Kidney (tissue), 14 donors: ENCODE measurements around the gene SREBF1. TPM values are rescaled to one million over a fixed set of nuclear protein-coding genes. Genes with fewer than 3 reads are reported as not detected.

ENCODE experiments used
- DNase-seq, 5 donors: peaks; one replicate each; pipeline ENCODE4 v3.0.0-alpha.2; 2013 to 2020
- FAIRE-seq: peaks from 2 replicates; lab custom pipeline; 2012; peaks lifted over from hg19 to GRCh38; lab: Jason Lieb, UNC
- H3K27ac ChIP-seq, 2 donors: one replicate each; pipeline ENCODE4 v1.7.0; 2013; ENCODE audit warnings: low read depth in 2 of 2, low read length in 2 of 2, inconsistent platforms in 1 of 2
- H3K27me3 ChIP-seq: one replicate; pipeline ENCODE4 v1.7.1; 2013; ENCODE audit warnings: low read length, inconsistent platforms; ENCODE audit not compliant: control insufficient read depth, insufficient read depth
- H3K36me3 ChIP-seq, 3 donors: one replicate each; pipeline versions ENCODE4 v1.7.0 to v1.7.1; 2013; ENCODE audit warnings: low read length in 3 of 3, control low read depth in 1 of 3, inconsistent platforms in 1 of 3; ENCODE audit not compliant: insufficient read depth in 3 of 3, control insufficient read depth in 2 of 3
- H3K4me1 ChIP-seq, 3 donors: one replicate each; pipeline versions ENCODE4 v1.7.0 to v1.7.1; 2013; ENCODE audit warnings: low read length in 3 of 3, inconsistent platforms in 1 of 3, low read depth in 1 of 3; ENCODE audit not compliant: control insufficient read depth in 2 of 3, insufficient read depth in 2 of 3
- H3K4me3 ChIP-seq, 3 donors: one replicate each; pipeline versions ENCODE4 v1.7.0 to v1.8.1; 2013; ENCODE audit warnings: low read length in 3 of 3, control low read depth in 1 of 3, inconsistent platforms in 1 of 3
- H3K9ac ChIP-seq, 3 donors: one replicate each; pipeline versions ENCODE4 v1.7.0 to v1.7.1; 2013; ENCODE audit warnings: low read length in 3 of 3, control low read depth in 1 of 3, inconsistent platforms in 1 of 3
- H3K9me3 ChIP-seq, 3 donors: one replicate each; pipeline versions ENCODE4 v1.7.0 to v1.7.1; 2013; ENCODE audit warnings: low read length in 3 of 3, control low read depth in 1 of 3, inconsistent platforms in 1 of 3; ENCODE audit not compliant: control insufficient read depth in 2 of 3, insufficient read depth in 1 of 3
- intact Hi-C: fragments of 100-400 bp; cut with DNase I; formaldehyde crosslinking; loops from one replicate; pipeline ENCODE4 v1.11.1; 2022
- polyA plus RNA-seq: library from polyadenylated mRNA; stranded (reverse); fragments of 350-450 nt; fragmentation: Illumina TruSeq; extraction: RNeasy Lipid Tissue Mini Kit (QIAGEN cat#74804); gene quantifications from one replicate; pipeline ENCODE4 v1.2.3, GENCODE V29; 2014; ENCODE audit warnings: low read depth, low replicate concordance; ENCODE audit not compliant: insufficient read depth
- total RNA-seq: library from RNA; stranded (reverse); fragmentation: NEBNext Ultra II Directional; extraction: Animal tissue kit (Norgen Biotek cat#: 25700); gene quantifications from one replicate; pipeline ENCODE4 v1.2.1, GENCODE V29; 2021
- TF ChIP-seq, protein P1 (sequence below): IDR thresholded peaks from 3 replicates; pipeline ENCODE4 v1.5.1; 2012; ENCODE audit warnings: mild to moderate bottlenecking, moderate library complexity, borderline replicate concordance; ENCODE audit not compliant: insufficient read depth; ENCODE audit errors: extremely low read depth
- donor health status: control.
- donor health status: control.
- donor health status: control.
- donor health status: control.
- donor health status: control.
- donor health status: DM: yes; HTN: yes; CAD: no.
- donor health status: Normal renal cell carcinoma (clear cell type).

Gene SREBF1
- total and polyA plus RNA-seq, 2 donors from 2014 or later, result 37.6 to 48.3 TPM

DNA sequence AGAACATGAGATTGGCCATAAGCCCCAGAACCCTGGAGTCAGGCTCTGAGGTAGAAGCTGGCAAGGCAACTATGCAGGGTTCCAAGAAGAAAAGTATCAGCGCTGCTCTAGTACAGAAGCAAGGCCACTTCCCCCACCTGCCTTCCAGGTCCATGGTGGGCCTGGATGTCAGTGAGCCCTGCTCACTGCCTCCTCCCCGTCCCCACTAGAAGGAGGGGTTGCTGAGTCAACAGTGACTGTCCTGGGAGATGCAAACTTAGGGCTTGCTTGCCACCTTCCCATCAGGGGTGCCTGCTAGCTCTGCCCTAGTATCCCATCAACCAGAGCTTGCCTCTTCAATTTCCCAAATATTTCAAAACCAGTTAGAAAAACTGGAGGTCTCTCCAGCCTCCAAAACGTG, 29.6 kb upstream of the SREBF1 start:
- Histone ChIP-seq H3K27me3 (no peaks in the 10 kb centered on the region), H3K9me3 (no peaks in the 10 kb centered on the region), H3K27ac (no peak overlapping the region), H3K4me1 (peaks cover 0 to 13% (median 10%) of the 10 kb centered on the region in 3 donors), H3K9ac (no peak overlapping the region), H3K4me3 (no peak overlapping the region), H3K36me3 (peaks cover 2 to 18% (median 8%) of the 10 kb centered on the region in 3 donors)
- FAIRE-seq (no peak), DNase-seq (no peak)
- intact Hi-C loops, result no loop called here
- TF ChIP-seq, protein P1, sequence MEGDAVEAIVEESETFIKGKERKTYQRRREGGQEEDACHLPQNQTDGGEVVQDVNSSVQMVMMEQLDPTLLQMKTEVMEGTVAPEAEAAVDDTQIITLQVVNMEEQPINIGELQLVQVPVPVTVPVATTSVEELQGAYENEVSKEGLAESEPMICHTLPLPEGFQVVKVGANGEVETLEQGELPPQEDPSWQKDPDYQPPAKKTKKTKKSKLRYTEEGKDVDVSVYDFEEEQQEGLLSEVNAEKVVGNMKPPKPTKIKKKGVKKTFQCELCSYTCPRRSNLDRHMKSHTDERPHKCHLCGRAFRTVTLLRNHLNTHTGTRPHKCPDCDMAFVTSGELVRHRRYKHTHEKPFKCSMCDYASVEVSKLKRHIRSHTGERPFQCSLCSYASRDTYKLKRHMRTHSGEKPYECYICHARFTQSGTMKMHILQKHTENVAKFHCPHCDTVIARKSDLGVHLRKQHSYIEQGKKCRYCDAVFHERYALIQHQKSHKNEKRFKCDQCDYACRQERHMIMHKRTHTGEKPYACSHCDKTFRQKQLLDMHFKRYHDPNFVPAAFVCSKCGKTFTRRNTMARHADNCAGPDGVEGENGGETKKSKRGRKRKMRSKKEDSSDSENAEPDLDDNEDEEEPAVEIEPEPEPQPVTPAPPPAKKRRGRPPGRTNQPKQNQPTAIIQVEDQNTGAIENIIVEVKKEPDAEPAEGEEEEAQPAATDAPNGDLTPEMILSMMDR, result no peak

DNA sequence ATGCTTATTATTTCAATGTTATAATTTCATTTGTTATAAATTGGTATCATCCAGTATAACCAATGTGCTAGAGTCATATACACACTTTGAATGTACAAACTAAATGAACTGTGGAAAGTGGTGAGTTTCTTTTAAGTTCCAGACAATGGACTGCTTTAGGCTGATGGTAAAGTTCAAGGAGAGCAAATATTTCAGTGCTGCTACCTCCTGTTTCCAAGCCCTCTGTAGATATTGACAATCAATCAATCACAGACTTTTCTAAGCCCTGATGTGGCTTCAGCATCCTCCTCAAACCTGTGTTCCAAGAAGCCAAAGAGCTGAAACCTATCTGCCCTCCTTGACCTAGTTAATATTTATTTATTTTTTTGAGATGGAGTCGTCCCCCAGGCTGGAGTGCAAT, 28.2 kb upstream of the SREBF1 start:
- H3K9me3 ChIP-seq, result no peaks in the 10 kb centered on the region
- H3K27ac ChIP-seq, result no peak overlapping the region
- intact Hi-C loops, result no loop called here
- H3K36me3 ChIP-seq, result peaks cover 2 to 15% (median 10%) of the 10 kb centered on the region in 3 donors
- DNase-seq, result no peak
- TF ChIP-seq, protein P1, result no peak
- H3K27me3 ChIP-seq, result no peaks in the 10 kb centered on the region
- H3K4me1 ChIP-seq, result peaks cover 0 to 14% (median 10%) of the 10 kb centered on the region in 3 donors
- no peak overlapping the region for H3K4me3 ChIP-seq
- H3K9ac ChIP-seq, result no peak overlapping the region
- FAIRE-seq, result no peak

DNA sequence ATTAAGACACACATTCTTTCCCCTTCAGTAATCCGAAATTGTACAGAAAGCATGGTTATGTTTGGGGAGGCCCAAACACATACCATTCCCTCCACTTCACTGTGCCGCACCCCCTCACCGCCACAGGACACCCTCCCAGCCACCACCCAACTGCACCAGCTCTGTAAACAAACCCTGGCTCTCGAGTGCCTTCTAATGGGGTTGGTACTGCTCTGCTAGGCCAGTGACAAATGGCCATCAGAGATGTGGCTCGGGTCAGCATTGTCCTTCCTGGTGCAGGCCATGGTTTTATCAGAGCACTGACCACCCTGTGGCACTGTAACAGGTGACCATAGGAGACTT, 24.0 kb upstream of the SREBF1 start:
- Histone ChIP-seq H3K9ac (no peak overlapping the region), H3K4me1 (peaks cover 2 to 10% (median 9%) of the 10 kb centered on the region in 3 donors), H3K27ac (no peak overlapping the region), H3K9me3 (no peaks in the 10 kb centered on the region), H3K4me3 (no peak overlapping the region), H3K36me3 (peaks cover 0 to 5% (median 5%) of the 10 kb centered on the region in 3 donors), H3K27me3 (no peaks in the 10 kb centered on the region)
- FAIRE-seq, result no peak
- TF ChIP-seq, protein P1, result no peak
- intact Hi-C loops, result loop anchor here (5.0 kb wide), 2 partner anchors 48 to 178 kb away; partner anchors contain the start of gene RAI1
- no peak for DNase-seq
